K562 (cell line): ENCODE results near the gene ZNF69. TPM values are rescaled to one million over a fixed set of nuclear protein-coding genes. Genes with fewer than 3 reads are reported as not detected.

Experiments used
- GTF2E2 ChIP-seq: fragments of 200-800 bp; sonication (Bioruptor generic); IDR thresholded peaks from 2 replicates; pipeline ENCODE4 v1.6.1; 2016; ENCODE audit warnings: missing genetic modification characterization, missing compliant biosample characterization
- NCOA2 ChIP-seq, 2 experiments: fragments of 450-650 bp; IDR thresholded peaks; 2 replicates each; pipeline ENCODE4 v1.6.1; 2018; ENCODE audit warnings: mild to moderate bottlenecking in 2 of 2, moderate library complexity in 1 of 2; ENCODE audit not compliant: partially characterized antibody in 2 of 2
- RBM25 ChIP-seq: fragments of 200-400 bp; formaldehyde crosslinking; IDR thresholded peaks from 2 replicates; pipeline ENCODE4 v1.6.1; 2018; ENCODE audit warnings: low read length, low read depth, moderate library complexity; ENCODE audit not compliant: severe bottlenecking
- TRIM28 ChIP-seq: fragments of 450-650 bp; IDR thresholded peaks from 2 replicates; pipeline ENCODE4 v1.6.1; 2017
- ZNF197 ChIP-seq: fragments of 200-800 bp; sonication (Bioruptor generic); IDR thresholded peaks from 2 replicates; pipeline ENCODE4 v1.6.1; 2016; ENCODE audit warnings: low read depth, missing genetic modification characterization, missing compliant biosample characterization
- ZNF75A ChIP-seq: fragments of 450-650 bp; formaldehyde crosslinking; IDR thresholded peaks from 2 replicates; pipeline ENCODE4 v1.4.0; 2020; ENCODE audit warnings: mild to moderate bottlenecking
- polyA plus RNA-seq, 8 experiments: library from polyadenylated mRNA; depleted of rRNA in 4 of 8; stranded (reverse) in 5 of 8; unstranded in 3 of 8; fragments of >200 nt; fragmentation: Nextera tagmentation in 2 of 8; fragmentation: Illumina TruSeq in 1 of 8; extraction: Ambion mirVana in 2 of 8; extraction: Trizol in 1 of 8; gene quantifications; 2 replicates each; pipeline versions ENCODE4 v1.2.1 to v1.2.3, GENCODE V29; 2011 to 2014; ENCODE audit warnings: inconsistent platforms in 1 of 8, missing spikeins in 1 of 8
- total RNA-seq, 7 experiments: library from RNA; depleted of rRNA in 6 of 7; stranded (reverse); fragments of >200 nt in 6 of 7; fragmentation: Illumina TruSeq in 2 of 7; extraction: Trizol in 2 of 7; gene quantifications; 2 replicates each; pipeline versions ENCODE4 v1.2.1 to v1.2.3, GENCODE V29; 2011 to 2021; ENCODE audit warnings: low replicate concordance in 1 of 7
- TF ChIP-seq, protein P1 (sequence below): fragments of 450-650 bp; IDR thresholded peaks from 2 replicates; pipeline ENCODE4 v1.6.1; 2016; ENCODE audit warnings: low read depth

Gene ZNF69
- total and polyA plus RNA-seq, 9 of the 15 experiments (the other 6 are each of a cell fraction or from before 2014, with no cell fraction given): 2.3 to 5.4 (median 3.6) TPM

DNA sequence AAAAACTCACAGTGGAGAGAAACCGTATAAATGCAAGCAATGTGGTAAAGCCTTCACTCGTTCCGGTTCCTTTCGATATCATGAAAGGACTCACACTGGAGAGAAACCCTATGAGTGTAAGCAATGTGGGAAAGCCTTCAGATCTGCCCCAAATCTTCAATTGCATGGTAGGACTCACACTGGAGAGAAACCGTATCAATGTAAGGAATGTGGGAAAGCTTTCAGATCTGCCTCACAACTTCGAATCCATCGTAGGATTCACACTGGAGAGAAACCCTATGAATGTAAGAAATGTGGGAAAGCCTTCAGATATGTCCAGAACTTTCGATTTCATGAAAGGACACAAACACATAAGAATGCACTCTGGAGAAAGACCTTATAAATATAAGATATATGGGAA, 19.4 kb upstream of the ZNF69 start (continued):
- TF ChIP-seq, protein P1, sequence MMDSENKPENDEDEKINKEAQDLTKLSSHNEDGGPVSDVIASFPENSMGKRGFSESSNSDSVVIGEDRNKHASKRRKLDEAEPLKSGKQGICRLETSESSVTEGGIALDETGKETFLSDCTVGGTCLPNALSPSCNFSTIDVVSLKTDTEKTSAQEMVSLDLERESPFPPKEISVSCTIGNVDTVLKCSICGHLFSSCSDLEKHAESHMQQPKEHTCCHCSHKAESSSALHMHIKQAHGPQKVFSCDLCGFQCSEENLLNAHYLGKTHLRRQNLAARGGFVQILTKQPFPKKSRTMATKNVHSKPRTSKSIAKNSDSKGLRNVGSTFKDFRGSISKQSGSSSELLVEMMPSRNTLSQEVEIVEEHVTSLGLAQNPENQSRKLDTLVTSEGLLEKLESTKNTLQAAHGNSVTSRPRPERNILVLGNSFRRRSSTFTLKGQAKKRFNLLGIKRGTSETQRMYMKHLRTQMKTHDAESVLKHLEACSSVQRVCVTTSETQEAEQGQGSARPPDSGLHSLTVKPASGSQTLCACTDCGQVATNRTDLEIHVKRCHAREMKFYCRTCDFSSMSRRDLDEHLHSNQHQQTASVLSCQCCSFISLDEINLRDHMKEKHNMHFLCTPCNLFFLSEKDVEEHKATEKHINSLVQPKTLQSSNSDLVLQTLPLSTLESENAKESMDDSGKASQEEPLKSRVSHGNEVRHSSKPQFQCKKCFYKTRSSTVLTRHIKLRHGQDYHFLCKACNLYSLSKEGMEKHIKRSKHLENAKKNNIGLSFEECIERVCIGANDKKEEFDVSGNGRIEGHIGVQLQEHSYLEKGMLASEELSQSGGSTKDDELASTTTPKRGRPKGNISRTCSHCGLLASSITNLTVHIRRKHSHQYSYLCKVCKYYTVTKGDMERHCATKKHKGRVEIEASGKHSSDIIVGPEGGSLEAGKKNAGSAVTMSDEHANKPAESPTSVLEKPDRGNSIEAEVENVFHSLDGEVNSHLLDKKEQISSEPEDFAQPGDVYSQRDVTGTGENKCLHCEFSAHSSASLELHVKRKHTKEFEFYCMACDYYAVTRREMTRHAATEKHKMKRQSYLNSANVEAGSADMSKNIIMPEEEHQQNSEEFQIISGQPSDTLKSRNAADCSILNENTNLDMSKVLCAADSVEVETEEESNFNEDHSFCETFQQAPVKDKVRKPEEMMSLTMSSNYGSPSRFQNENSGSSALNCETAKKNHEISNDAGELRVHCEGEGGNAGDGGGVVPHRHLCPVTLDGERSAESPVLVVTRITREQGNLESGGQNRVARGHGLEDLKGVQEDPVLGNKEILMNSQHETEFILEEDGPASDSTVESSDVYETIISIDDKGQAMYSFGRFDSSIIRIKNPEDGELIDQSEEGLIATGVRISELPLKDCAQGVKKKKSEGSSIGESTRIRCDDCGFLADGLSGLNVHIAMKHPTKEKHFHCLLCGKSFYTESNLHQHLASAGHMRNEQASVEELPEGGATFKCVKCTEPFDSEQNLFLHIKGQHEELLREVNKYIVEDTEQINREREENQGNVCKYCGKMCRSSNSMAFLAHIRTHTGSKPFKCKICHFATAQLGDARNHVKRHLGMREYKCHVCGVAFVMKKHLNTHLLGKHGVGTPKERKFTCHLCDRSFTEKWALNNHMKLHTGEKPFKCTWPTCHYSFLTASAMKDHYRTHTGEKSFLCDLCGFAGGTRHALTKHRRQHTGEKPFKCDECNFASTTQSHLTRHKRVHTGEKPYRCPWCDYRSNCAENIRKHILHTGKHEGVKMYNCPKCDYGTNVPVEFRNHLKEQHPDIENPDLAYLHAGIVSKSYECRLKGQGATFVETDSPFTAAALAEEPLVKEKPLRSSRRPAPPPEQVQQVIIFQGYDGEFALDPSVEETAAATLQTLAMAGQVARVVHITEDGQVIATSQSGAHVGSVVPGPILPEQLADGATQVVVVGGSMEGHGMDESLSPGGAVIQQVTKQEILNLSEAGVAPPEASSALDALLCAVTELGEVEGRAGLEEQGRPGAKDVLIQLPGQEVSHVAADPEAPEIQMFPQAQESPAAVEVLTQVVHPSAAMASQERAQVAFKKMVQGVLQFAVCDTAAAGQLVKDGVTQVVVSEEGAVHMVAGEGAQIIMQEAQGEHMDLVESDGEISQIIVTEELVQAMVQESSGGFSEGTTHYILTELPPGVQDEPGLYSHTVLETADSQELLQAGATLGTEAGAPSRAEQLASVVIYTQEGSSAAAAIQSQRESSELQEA: no peak
- TF ChIP-seq NCOA2 (IDR thresholded peaks at IDR 0.05; ENCODE audit: partially characterized antibody in 2 of 2) (no peak), RBM25 (peak; percentile 22), ZNF197 (CRISPR knock-in tag) (no peak), GTF2E2 (no peak), TRIM28 (peak; percentile 84), ZNF75A (CRISPR knock-in tag) (peak; percentile 93)
